Stimulated activated naive CD8-positive, alpha-beta T cell treated with anti-CD3 and anti-CD28 coated beads, Interleukin-15, amount 100 ng/mL, for 72 hours (primary cell): Measurements from ENCODE around the gene CMIP.
"Not testable (repeated sequence)": the region's sequence is repeated elsewhere in the genome, so short reads cannot be mapped to it uniquely, and the experiment has no call there.

Experiments
- ATAC-seq: fragments of 150-1000 bp; cut with Tn5 transposase; 2 replicates; pipeline ENCODE4 v1.10.0; 2021; ENCODE audit warnings: mild to moderate bottlenecking, moderate library complexity
- DNase-seq, 2 donors: peaks; one replicate each; pipeline ENCODE4 v3.0.0; 2021 to 2022
- H3K27ac Mint-ChIP-seq, 2 donors: one replicate each; pipeline ENCODE4 v1.8.0; 2022; ENCODE audit warnings: mild to moderate bottlenecking in 2 of 2, mixed read lengths in 2 of 2, moderate library complexity in 2 of 2
- H3K27me3 Mint-ChIP-seq: one replicate; pipeline ENCODE4 v1.8.0; 2022; ENCODE audit warnings: mixed read lengths
- H3K4me1 Mint-ChIP-seq: one replicate; pipeline ENCODE4 v1.8.0; 2022; ENCODE audit warnings: mild to moderate bottlenecking, mixed read lengths
- H3K4me3 Mint-ChIP-seq, 2 donors: one replicate each; pipeline ENCODE4 v1.8.0; 2022; ENCODE audit warnings: mild to moderate bottlenecking in 2 of 2, mixed read lengths in 2 of 2, moderate library complexity in 1 of 2
- H3K9me3 Mint-ChIP-seq, 2 donors: one replicate each; pipeline ENCODE4 v1.8.0; 2022; ENCODE audit warnings: mixed read lengths in 2 of 2

Gene CMIP

DNA sequence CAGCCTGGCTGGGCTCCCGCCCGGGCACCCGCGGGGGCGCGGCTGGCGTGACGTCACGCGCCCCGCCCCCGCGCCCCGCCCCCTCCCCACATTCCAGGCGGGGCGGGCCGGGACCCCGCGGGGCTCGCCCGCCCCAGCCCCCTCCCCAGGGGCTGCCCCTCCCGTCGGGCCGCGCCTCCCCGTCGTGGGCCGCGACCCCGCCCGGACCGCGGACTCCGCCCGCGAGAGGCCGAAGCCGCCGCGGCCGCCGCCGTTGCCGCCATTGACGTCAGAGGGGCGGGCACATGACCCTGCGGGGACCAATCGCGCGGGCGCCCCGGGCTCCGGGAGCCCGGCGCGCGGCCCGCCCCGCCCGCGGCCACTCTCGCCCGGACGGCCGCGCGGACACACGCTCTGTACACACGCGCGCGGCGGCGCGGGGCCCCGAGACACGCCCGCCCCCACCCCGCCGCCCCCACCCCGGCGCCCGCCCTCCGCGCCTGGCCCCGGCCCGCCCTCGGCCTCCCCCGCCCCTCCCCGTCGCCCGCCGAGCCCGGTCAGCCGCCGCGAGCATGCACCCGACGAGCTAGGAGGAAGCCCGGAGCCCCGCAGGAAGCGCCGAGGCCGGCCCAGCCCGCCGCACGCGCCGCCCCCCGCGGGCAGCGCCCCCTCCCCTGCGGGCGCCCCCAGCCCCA, at the start of gene CMIP:
CMIP (plus strand) TSS at position 361 of the 674 bp plus-strand sequence.
- Mint-ChIP-seq H3K27me3 (peaks cover 12% of the 10 kb centered on the region), H3K4me3 (peak within 1 kb of the TSS; percentile 86 to 91), H3K27ac (peak within 1 kb of the TSS; percentile 88 to 97), H3K4me1 (peaks cover 49% of the 10 kb centered on the region), H3K9me3 (no peaks in the 10 kb centered on the region)
- peak; percentile 78 to 79 for DNase-seq
- peak; percentile 79 for ATAC-seq

DNA sequence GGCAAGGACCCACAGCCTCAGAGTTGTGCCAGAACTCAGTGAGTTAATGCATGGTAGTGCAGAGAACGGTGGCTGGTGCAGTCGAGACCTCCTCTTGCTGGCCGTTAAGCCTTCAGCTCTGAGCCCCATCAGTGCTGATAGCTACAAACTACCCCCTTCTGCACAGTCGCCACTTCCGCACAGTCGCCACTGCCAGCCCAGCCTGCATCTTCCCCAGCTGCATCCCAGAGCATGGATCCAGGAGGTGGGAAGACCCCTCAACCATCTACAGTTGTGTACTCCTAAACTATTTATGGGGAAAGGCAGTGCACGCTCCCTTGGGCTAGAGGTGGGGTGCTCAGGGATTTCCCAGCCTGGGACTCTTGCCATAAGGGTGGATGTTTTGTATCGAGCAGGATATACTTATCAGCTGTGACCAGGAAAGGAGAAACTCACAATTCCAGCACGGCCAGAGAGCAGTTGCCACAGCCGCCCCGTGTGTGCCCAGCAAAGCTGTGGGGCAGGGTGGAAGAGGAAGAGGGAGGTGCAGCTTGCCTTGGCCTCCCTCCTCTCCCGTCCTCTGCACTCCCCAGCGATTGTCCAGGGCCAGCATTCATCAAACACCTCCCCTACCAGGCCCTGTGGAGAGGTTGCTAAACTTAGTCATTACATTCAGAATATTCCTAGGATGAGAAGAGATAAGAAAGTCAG, 49.5 kb upstream of the CMIP start:
- H3K4me3 Mint-ChIP-seq, result no peak overlapping the region
- DNase-seq, result no peak
- H3K27me3 Mint-ChIP-seq, result no peaks in the 10 kb centered on the region
- H3K27ac Mint-ChIP-seq, result peak overlapping the region in 1 of 2 donors; percentile 34
- H3K9me3 Mint-ChIP-seq, result peaks cover 0 to 12% of the 10 kb centered on the region in 2 donors
- ATAC-seq, result no peak
- no peaks in the 10 kb centered on the region for H3K4me1 Mint-ChIP-seq

DNA sequence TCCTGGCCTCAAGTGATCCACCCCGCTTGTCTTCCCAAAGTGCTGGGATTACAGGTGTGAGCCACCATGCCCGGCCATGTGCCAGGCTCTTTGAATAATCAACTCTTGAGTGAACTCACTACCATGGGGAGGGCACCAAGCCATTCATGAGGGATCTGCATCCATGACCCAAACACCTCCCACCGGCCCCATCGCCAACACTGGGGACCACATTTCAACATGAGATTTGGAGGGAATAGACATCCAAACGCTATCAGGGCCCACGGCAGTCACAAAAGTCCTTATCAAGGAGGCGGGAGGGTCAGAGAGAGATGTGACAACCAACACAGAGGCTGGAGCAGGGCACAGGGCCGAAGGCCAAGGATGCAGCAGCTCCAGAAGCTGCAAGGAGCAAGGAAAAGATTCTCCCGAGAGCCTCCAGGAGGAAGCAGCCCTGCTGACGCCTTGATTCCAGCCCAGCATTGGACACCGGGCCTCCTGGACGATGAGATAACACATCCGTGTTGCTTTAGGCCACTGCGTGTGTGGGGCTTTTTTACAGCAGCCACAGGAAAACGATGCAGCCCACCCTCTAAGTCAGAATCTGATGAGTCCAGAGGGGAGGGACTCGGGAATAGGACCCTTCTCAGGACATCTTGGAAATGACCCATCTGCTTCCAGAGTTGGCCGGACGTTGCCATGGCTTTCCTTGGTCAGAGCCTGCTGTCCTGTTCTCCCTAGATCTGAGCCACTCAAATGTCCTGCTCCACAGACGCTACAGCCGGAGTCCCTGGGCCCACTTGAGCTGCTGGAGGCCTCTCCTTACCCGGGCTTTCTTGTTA, 47.3 kb upstream of the CMIP start:
- Mint-ChIP-seq H3K27me3 (no peaks in the 10 kb centered on the region), H3K9me3 (peaks cover 0 to 13% of the 10 kb centered on the region in 2 donors), H3K4me1 (no peaks in the 10 kb centered on the region), H3K27ac (no peak overlapping the region), H3K4me3 (no peak overlapping the region)
- DNase-seq (no peak), ATAC-seq (no peak)

DNA sequence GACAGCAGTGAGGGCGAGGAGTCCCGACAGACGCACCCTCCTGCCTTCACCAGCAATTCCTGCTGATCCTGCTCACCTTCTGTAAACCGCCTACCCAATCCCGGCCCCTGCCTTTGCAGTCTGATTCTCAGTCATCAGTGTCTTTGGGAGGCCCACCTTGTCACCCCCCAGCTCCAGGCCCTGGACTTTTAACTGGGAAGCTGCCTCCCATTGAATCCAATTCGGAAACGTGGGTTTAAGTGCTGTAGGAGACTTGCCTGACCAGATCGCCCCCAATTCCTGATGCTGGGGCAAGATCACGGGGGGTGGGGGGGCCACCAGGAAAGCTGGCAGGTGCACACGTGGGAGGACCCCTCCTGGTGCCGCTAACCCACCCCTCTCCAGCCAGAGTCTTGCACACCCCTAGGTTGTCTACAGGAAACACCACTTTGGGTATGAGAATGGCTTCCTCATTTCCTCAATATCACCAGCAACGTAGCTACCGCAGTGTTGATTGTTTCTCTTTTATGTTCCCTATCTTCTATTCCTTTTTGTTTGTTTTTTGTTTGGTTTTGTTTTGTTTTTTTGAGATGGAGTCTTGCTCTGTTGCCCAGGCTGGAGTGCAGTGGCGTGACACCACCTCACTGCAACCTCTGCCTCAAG, 46.6 kb upstream of the CMIP start:
- Mint-ChIP-seq H3K9me3 (peaks cover 0 to 13% of the 10 kb centered on the region in 2 donors), H3K27ac (no peak overlapping the region), H3K4me3 (no peak overlapping the region), H3K27me3 (no peaks in the 10 kb centered on the region), H3K4me1 (no peaks in the 10 kb centered on the region)
- ATAC-seq (no peak), DNase-seq (no peak)

DNA sequence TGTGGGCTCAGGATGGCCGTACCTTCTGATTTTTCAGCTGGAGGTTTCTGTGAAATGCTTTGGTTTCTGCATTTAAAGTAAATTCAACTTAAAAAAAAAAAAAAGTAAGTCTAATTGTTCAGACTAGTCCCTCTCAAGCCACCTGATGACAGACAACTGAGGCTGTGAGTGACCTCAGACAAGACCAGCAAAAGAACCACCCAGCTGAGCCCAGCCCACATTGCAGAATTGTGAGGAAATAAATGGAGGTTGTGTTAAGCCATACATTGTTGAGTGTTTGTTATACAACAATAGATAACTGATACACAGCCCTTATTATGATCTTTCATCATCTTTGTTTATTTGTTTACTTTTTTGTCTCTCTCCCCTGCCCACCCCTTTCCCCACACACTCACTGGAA, 44.7 kb upstream of the CMIP start:
- peaks cover 0 to 13% of the 10 kb centered on the region in 2 donors for H3K9me3 Mint-ChIP-seq
- no peak overlapping the region for H3K4me3 Mint-ChIP-seq
- no peaks in the 10 kb centered on the region for H3K27me3 Mint-ChIP-seq
- peak overlapping the region in 1 of 2 donors; percentile 24 for H3K27ac Mint-ChIP-seq
- ATAC-seq (no peak), DNase-seq (no peak)
- H3K4me1 Mint-ChIP-seq, result peaks cover 5% of the 10 kb centered on the region

DNA sequence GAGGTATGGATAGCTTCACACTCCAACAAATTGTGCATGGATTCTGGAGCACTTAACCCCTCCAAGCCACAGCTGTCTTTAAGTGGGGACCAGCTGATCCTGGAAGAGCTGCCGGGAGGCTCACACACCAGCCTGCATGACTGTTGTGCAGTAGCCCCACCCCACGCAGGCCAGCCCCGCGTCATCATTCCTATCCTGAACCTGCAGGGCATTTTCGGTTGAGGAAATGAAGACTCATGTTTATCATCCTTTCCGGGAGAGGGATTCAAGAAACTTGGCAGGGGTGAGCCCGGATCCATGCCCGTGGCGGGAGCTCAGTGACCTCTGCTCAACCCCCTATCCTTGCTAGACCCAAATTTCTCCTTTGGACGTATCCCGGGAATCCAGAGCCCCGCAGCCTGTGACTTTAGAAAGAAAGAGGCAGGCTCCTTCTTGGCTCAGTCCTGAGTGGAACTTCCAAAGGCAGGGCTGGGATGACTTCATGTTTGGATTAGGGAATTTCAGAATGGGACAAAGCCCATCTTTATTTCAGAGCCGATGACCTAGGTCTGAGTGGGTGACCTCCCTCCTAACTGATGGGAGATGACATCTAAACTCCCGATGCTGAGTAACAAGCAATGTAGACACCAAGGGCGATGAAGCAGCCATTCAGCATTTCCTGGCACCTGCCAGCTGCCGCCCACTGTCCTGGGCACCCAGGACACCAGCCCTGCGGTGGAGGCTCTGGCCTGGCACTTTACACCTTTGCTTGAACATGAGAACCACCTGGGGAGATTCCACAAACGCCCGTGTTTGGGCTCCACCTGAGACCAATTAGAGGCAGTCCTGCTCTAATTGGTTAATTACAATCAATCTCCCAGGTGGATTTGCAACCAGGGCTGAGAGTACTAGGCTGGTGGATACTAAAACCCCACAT, 43.3 kb upstream of the CMIP start:
- ATAC-seq (no peak), DNase-seq (no peak)
- Mint-ChIP-seq H3K9me3 (peaks cover 0 to 13% of the 10 kb centered on the region in 2 donors), H3K4me3 (no peak overlapping the region), H3K27ac (peak overlapping the region in 1 of 2 donors; percentile 42), H3K4me1 (peaks cover 5% of the 10 kb centered on the region), H3K27me3 (no peaks in the 10 kb centered on the region)

DNA sequence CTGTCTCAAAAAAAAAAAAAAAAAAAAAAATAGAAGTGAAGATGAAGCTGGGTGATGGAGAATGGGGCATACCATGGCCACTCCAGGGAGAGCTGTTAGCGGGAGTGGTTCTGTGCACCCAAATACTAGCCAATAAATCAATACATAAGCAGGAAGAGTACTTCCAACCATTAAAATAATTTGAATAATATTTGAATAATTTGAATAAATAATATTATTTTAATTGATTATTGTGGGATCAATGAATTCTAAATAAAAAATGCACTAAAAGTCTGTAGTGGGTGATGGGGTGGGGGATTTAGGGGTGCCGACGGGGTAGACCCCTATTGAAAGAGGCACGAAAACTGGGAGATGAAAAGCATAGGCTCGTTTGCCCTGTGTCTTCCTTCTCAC, 41.4 kb upstream of the CMIP start:
- Mint-ChIP-seq H3K4me1 (peaks cover 5% of the 10 kb centered on the region), H3K27ac (no peak overlapping the region), H3K4me3 (peak overlapping the region; percentile 26 to 63), H3K27me3 (no peaks in the 10 kb centered on the region), H3K9me3 (peaks cover 0 to 13% of the 10 kb centered on the region in 2 donors)
- ATAC-seq, result no peak
- DNase-seq, result no peak

DNA sequence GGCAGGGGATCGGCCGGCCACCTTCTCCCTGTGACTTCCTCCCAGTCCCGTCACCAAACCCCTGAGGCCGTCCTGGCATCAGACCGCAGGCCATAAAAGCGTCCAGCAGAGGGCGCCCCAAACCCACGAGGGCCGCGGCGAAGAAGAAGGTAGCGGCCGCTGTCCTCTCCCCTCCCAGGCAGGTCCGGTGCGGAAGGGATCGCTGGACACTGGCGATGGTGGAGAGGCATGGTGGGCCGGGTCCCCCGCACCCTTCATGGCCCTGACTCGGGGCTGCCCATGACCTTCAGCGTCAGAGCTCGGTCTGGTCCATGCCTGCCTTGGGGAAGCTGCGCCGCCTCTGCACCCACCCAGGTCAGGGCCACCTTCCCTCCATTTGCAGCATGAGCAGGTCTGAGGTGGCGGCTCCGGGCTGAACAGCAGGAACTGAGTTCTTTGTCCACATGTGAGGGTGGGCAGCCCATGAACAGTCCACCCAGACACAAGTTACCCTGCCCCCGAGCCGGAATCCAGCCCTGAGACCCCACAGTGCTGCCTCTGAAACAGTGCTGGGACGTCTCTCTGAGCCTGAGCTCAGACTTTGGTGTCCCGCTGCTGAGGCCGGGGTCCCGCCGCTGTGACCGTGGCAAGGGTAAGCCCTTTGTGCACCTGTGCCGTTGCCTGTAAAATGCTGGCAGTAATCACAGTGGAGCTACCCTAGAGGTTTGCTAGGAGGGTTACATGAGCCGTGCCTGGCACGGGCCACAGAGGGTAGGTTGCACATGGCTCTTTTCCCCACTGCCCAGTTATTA, 40.8 kb upstream of the CMIP start:
- peaks cover 0 to 13% of the 10 kb centered on the region in 2 donors for H3K9me3 Mint-ChIP-seq
- peaks cover 2% of the 10 kb centered on the region for H3K27me3 Mint-ChIP-seq
- DNase-seq, result peak; percentile 80 to 81
- peak; percentile 94 for ATAC-seq
- peaks cover 5% of the 10 kb centered on the region for H3K4me1 Mint-ChIP-seq
- H3K4me3 Mint-ChIP-seq, result peak overlapping the region; percentile 26 to 63
- no peak overlapping the region for H3K27ac Mint-ChIP-seq

DNA sequence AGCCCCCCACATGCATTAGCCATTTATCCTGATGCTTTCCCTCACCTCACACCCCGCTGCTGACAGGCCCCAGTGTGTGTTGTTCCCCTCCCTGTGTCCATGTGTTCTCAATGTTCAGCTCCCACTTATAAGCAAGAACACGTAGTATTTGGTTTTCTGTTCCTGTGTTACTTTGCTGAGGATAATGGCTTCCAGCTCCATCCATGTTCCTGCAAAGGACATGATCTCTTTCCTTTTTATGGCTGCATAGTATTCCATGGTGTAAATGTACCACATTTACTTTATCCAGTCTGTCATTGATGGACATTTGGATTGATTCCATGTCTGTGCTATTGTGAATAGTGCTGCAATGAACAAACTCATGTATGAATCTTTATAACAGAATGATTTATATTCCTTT, 39.6 kb upstream of the CMIP start:
- H3K27ac Mint-ChIP-seq, H3K4me1 Mint-ChIP-seq, H3K4me3 Mint-ChIP-seq: not testable (repeated sequence)

DNA sequence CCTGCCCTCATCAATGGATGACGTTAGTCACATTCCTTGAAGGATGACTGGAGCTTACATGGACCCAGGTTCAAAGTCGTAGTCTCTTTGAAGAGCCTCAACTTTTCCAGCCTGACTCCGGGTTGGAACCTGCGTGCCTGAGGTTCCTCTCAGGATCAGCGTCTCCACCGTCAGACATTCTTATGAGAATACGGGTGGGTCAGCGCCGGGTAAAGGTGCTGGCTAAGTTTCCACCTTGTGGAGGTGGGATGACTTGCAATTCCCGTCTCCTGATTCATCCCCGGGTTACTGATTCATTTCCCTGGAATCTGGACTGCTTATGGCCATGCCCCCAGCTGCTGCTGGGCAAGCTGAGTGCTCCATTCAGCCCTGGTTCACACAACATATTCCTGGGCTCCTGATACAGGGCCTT, 38.9 kb upstream of the CMIP start:
- no peak for DNase-seq
- peaks cover 6% of the 10 kb centered on the region for H3K27me3 Mint-ChIP-seq

More for the DNA sequence above, 39.6 kb upstream of the CMIP start:
- DNase-seq, ATAC-seq, H3K27me3 Mint-ChIP-seq, H3K9me3 Mint-ChIP-seq: not testable (repeated sequence)

DNA sequence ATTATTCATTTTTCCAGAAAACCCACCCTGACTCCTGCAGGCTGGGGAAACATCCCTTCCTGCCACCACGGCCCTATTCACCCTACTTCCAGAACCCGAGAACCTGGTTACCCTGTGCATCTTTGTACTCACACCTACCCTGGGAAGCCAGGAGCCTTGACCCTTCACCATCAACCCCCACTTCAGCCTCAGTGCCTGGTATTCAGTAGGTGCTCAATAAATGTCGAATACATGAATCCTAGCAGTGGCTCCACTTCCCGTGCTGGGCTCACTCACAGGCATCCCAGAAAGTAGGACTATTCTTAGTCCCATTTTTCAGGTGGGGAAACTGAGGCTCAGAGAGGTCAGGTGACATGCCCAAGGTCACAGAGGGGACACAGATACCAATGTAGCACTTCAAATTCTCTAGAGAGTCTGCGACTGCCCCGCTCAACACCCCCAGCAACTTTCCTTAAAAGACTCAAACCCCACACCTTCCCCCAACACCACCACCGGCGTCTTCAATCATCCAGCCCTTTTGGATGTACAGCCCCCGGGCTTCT, 36.1 kb upstream of the CMIP start:
- H3K9me3 Mint-ChIP-seq, result no peaks in the 10 kb centered on the region
- DNase-seq (no peak), ATAC-seq (no peak)
- H3K4me3 Mint-ChIP-seq, result no peak overlapping the region
- peak overlapping the region in 1 of 2 donors; percentile 51 for H3K27ac Mint-ChIP-seq
- H3K27me3 Mint-ChIP-seq, result peaks cover 6% of the 10 kb centered on the region
- H3K4me1 Mint-ChIP-seq, result peaks cover 2% of the 10 kb centered on the region

More for the DNA sequence above, 38.9 kb upstream of the CMIP start:
- H3K4me3 Mint-ChIP-seq, result no peak overlapping the region
- H3K4me1 Mint-ChIP-seq, result peaks cover 5% of the 10 kb centered on the region
- ATAC-seq, result no peak
- H3K9me3 Mint-ChIP-seq, result no peaks in the 10 kb centered on the region
- no peak overlapping the region for H3K27ac Mint-ChIP-seq

DNA sequence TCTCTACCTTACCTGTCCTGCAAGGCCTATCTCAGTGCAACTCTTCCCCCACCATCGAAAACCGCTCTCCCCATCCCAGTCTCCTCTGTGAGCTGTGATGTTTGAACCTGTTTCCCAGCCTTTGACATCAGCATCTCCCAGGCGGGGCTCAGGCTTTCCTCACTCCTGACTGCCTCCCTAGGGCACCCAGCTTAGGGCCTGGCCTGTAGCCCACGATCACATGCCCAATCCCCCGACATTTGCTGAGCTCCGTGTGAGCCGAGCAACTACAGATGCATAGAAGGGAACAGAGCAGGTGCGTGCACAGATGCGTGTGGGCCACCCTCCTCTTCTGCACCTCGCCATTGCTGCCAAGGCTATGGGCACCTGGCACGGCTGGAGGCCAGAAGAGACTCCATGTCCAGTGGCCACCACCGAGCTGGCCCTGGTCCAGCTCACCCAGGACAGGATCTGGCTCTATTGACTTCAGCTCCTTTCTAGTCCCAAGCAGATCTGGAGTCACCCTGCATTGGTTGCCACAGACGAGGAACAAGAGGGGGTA, 35.5 kb upstream of the CMIP start:
- no peaks in the 10 kb centered on the region for H3K9me3 Mint-ChIP-seq
- DNase-seq (no peak), ATAC-seq (no peak)
- no peak overlapping the region for H3K4me3 Mint-ChIP-seq
- peaks cover 6% of the 10 kb centered on the region for H3K27me3 Mint-ChIP-seq
- no peak overlapping the region for H3K27ac Mint-ChIP-seq
- H3K4me1 Mint-ChIP-seq, result no peaks in the 10 kb centered on the region

DNA sequence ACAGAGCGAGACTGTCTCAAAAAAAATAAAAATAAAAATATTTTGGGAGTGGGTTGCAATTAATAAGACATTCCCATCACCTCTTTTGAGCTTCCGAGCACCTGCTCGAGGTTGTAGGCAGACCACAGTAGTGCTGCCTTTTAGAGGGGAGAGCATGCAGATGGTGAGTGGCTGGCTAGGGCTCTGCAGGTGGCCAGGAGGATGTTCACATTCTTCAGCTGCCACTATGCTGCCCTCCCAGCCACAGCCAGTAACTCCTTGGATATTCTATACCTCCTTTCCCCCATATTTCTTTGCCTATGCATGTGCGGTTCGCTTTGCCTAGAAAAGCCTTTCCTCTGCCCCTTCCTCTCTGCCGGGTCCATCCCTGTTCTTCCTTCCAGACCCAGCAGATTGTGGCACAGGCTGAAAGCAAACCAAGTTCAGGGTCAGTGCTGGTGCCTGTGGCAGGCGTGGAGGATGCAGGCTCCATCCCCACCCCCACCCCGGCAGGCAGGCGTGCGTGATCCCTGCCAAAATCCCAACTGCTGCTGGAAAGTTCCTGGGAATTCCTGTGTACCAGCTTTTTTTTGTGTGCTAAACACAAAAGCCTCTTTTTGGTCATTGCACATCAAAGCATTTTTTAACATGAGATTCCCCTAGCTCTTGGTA, 33.8 kb upstream of the CMIP start:
- Mint-ChIP-seq H3K4me3 (no peak overlapping the region), H3K4me1 (peaks cover 5% of the 10 kb centered on the region), H3K27ac (peak overlapping the region in 1 of 2 donors; percentile 33), H3K27me3 (peaks cover 6% of the 10 kb centered on the region), H3K9me3 (no peaks in the 10 kb centered on the region)
- ATAC-seq (no peak), DNase-seq (no peak)
